GM21576 (cell line): ENCODE data around the gene RHBDL2.
"Not testable (repeated sequence)": the region's sequence is repeated elsewhere in the genome, so short reads cannot be mapped to it uniquely, and the experiment has no call there.

Experiments used
- ATAC-seq: cut with Tn5 transposase; IDR thresholded peaks from one replicate; pipeline ENCODE4 v1.9.1; 2021; ENCODE audit warnings: mild to moderate bottlenecking, moderate library complexity; ENCODE audit not compliant: unreplicated experiment

Gene RHBDL2

GRCh38 chr1:38938722-38939260 is 2.8 kb downstream of the RHBDL2 start:
- ATAC-seq: no peak

- no peak for ATAC-seq
Observed at GRCh38 chr1:38932571-38932970, 9.1 kb downstream of the RHBDL2 start.

GRCh38 chr1:38929476-38929875 is 12.2 kb downstream of the RHBDL2 start:
- no peak for ATAC-seq

GRCh38 chr1:38929054-38929453 is 12.6 kb downstream of the RHBDL2 start:
- no peak for ATAC-seq

GRCh38 chr1:38926091-38926490 is 15.5 kb downstream of the RHBDL2 start:
- no peak for ATAC-seq

- ATAC-seq: no peak
Observed at GRCh38 chr1:38925391-38925790, 16.2 kb downstream of the RHBDL2 start.

GRCh38 chr1:38923607-38924006 is 18.0 kb downstream of the RHBDL2 start:
- no peak for ATAC-seq

GRCh38 chr1:38919130-38919529 is 22.5 kb downstream of the RHBDL2 start:
- no peak for ATAC-seq

- no peak for ATAC-seq
Observed at GRCh38 chr1:38918568-38918967, 23.1 kb downstream of the RHBDL2 start.

GRCh38 chr1:38917772-38918171 is 23.9 kb downstream of the RHBDL2 start:
- ATAC-seq: no peak

- no peak for ATAC-seq
Observed at GRCh38 chr1:38917337-38917736, 24.3 kb downstream of the RHBDL2 start.

GRCh38 chr1:38915352-38915948 is 26.2 kb downstream of the RHBDL2 start:
- no peak for ATAC-seq

GRCh38 chr1:38914908-38915307 is 26.7 kb downstream of the RHBDL2 start:
- not testable (repeated sequence) for ATAC-seq

GRCh38 chr1:38908821-38909220 is 32.8 kb downstream of the RHBDL2 start:
- ATAC-seq: no peak

GRCh38 chr1:38905985-38906384 is 35.6 kb downstream of the RHBDL2 start:
- ATAC-seq: no peak

GRCh38 chr1:38899560-38899959 is 42.1 kb downstream of the RHBDL2 start:
- no peak for ATAC-seq

- ATAC-seq: no peak
Observed at GRCh38 chr1:38898653-38899230, 42.9 kb downstream of the RHBDL2 start.

GRCh38 chr1:38896169-38896568 is 45.5 kb downstream of the RHBDL2 start:
- ATAC-seq: no peak

- no peak for ATAC-seq
Observed at GRCh38 chr1:38892976-38893375, 48.7 kb downstream of the RHBDL2 start.

GRCh38 chr1:38891753-38892152 is 49.9 kb downstream of the RHBDL2 start:
- ATAC-seq: no peak

GRCh38 chr1:38889589-38889988 is 52.0 kb downstream of the RHBDL2 start:
- no peak for ATAC-seq

GRCh38 chr1:38888423-38889333 is 53.0 kb downstream of the RHBDL2 start:
- no peak for ATAC-seq
